Esophagus (tissue), 2 donors: ENCODE measurements around the gene PHACTR1. TPM values are rescaled to one million over a fixed set of nuclear protein-coding genes. Genes with fewer than 3 reads are reported as not detected.

Experiments
- H3K27ac ChIP-seq, 2 donors: one replicate each; pipeline ENCODE4 v1.5.1; 2013; ENCODE audit warnings: low read depth in 2 of 2, mild to moderate bottlenecking in 2 of 2, inconsistent platforms in 1 of 2, low read length in 1 of 2, moderate library complexity in 1 of 2
- H3K27me3 ChIP-seq, 2 donors: one replicate each; pipeline ENCODE4 v1.6.1; 2013; ENCODE audit warnings: low read length in 2 of 2, control low read depth in 1 of 2, mild to moderate bottlenecking in 1 of 2; ENCODE audit not compliant: insufficient read depth in 2 of 2, control insufficient read depth in 1 of 2
- H3K36me3 ChIP-seq, 2 donors: one replicate each; pipeline ENCODE4 v1.6.1; 2013; ENCODE audit warnings: low read length in 1 of 2; ENCODE audit not compliant: control insufficient read depth in 2 of 2, insufficient read depth in 2 of 2
- H3K4me1 ChIP-seq, 2 donors: one replicate each; pipeline ENCODE4 v1.6.1; 2013; ENCODE audit warnings: low read length in 1 of 2; ENCODE audit not compliant: control insufficient read depth in 2 of 2, insufficient read depth in 2 of 2
- H3K4me3 ChIP-seq, 2 donors: one replicate each; pipeline ENCODE4 v1.5.1; 2013; ENCODE audit warnings: low read length in 2 of 2, mild to moderate bottlenecking in 2 of 2, low read depth in 1 of 2, moderate library complexity in 1 of 2
- H3K9me3 ChIP-seq, 2 donors: one replicate each; pipeline ENCODE4 v1.6.1; 2013; ENCODE audit warnings: mild to moderate bottlenecking in 2 of 2, low read depth in 1 of 2, low read length in 1 of 2, moderate library complexity in 1 of 2; ENCODE audit not compliant: control insufficient read depth in 2 of 2, insufficient read depth in 1 of 2
- WGBS, 2 donors: extraction: QIAGEN DNeasy Blood & Tissue Kit; methylation state at CpG; one replicate each; pipeline ENCODE4 v1.1.7; 2013; 5-methylcytosine and 5-hydroxymethylcytosine counted together
- polyA plus RNA-seq, 2 donors: library from polyadenylated mRNA; stranded (reverse); fragments of 200-250 nt; gene quantifications; one replicate each; pipeline ENCODE4 v1.2.3, GENCODE V29; 2013
- donor health status: healthy with polysubstance abuse.
- donor health status: Bipolar disorder and iron deficiency.

Gene PHACTR1
- polyA plus RNA-seq, 2 donors: 0.41 to 0.55 TPM

GRCh38 chr6:13098793-13099570 is 382.4 kb downstream of the PHACTR1 start:
- Histone ChIP-seq H3K4me3 (no peak overlapping the region), H3K4me1 (no peaks in the 10 kb centered on the region), H3K9me3 (no peaks in the 10 kb centered on the region), H3K36me3 (no peaks in the 10 kb centered on the region), H3K27ac (no peak overlapping the region), H3K27me3 (no peaks in the 10 kb centered on the region)
- WGBS, 2 donors: 87 to 88% methylated on average over 5 of the region's 5 CpGs

DNA sequence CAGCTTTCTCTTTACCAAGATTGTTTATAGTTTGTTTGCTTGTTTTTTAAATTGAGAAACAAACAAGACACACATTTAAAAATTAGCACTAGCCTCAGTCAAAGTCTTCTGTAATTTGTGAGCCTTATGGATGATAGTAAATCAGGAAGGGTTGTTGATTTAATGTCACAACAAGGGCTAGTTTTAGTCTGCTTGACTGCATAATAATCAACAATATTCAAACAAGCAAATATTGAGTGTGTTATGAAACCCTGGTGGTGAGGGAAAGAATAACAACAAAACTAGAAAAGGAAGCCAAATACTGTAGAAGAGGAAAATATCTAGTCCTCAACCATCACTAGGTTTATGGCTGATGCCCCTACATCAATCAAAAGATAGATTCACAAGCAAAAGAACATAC is 383.2 kb downstream of the PHACTR1 start:
- Histone ChIP-seq H3K27ac (no peak overlapping the region), H3K9me3 (no peaks in the 10 kb centered on the region), H3K4me1 (no peaks in the 10 kb centered on the region), H3K27me3 (no peaks in the 10 kb centered on the region), H3K36me3 (no peaks in the 10 kb centered on the region), H3K4me3 (no peak overlapping the region)

DNA sequence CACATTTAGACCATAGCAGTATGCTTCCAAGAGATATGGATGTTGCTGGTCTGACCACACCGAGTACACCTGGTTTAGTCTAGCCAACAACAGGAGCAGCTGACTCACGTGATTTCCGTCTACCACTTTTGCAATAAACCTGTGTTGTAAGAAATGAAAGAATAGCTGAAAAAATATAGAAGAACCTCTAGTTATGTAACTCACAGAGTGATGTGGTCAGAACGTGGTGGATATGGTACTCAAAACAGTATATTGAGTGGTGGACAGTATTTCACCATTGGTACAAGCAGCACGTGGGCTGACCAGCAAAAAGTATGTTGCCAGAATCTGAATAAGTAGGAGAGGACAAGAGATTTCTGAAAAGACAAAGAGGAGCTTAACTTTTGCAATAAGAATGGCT is 384.8 kb downstream of the PHACTR1 start:
- no peaks in the 10 kb centered on the region for H3K27me3 ChIP-seq
- no peaks in the 10 kb centered on the region for H3K36me3 ChIP-seq
- no peaks in the 10 kb centered on the region for H3K9me3 ChIP-seq
- no peak overlapping the region for H3K4me3 ChIP-seq
- H3K27ac ChIP-seq: no peak overlapping the region
- H3K4me1 ChIP-seq: no peaks in the 10 kb centered on the region
- WGBS, 2 donors: 82 to 84% methylated on average over 5 of the region's 5 CpGs

DNA sequence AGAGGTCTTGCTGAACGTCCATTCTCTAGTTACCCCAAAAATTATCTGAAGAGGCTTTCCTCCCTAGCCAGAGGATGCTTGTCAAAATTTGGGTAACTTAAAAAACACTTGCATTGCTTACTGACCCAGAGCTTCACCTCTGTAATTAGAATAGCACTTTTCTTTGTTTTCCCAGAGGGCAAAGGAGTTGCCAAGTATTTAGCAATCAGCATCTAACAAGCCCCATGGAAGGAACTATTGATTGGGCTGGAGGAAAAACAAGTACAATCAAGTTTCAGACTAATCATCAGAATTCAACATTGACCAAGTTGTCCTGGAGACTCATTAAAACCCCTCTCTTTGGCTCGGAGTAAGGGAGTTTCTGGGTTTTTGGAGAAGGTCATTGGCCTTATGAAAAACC is 385.4 kb downstream of the PHACTR1 start:
- Histone ChIP-seq H3K4me3 (no peak overlapping the region), H3K36me3 (no peaks in the 10 kb centered on the region), H3K4me1 (no peaks in the 10 kb centered on the region), H3K27me3 (no peaks in the 10 kb centered on the region), H3K9me3 (no peaks in the 10 kb centered on the region), H3K27ac (no peak overlapping the region)
- WGBS, 2 donors: 46% methylated on average over 2 of the region's 2 CpGs

- no peaks in the 10 kb centered on the region for H3K27me3 ChIP-seq
- no peaks in the 10 kb centered on the region for H3K9me3 ChIP-seq
- H3K4me1 ChIP-seq: no peaks in the 10 kb centered on the region
- H3K4me3 ChIP-seq: no peak overlapping the region
- H3K36me3 ChIP-seq: no peaks in the 10 kb centered on the region
- no peak overlapping the region for H3K27ac ChIP-seq
These were observed 386.6 kb downstream of the PHACTR1 start for GRCh38 chr6:13103169-13103568.

DNA sequence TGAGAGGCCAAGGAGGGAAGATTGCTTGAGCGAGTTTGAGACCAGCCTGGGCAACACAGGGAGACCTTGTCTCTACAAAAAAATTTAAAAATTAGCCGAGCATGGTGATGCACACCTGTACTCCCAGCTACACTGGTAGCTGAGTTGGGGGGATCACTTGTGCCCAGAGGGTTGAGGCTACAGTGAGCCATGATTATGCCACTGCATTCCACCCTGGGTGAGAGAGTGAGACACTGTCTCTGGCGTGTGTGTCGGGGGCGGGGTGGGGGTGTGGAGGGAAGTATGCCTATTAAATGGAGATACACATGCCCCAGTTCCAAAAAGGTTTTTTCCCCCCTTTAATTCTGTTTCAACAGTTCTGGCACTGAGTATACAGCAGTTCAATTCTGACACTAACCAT is 388.6 kb downstream of the PHACTR1 start:
- 92 to 95% methylated on average over 5 of the region's 5 CpGs for WGBS, 2 donors
- H3K27ac ChIP-seq: no peak overlapping the region
- no peaks in the 10 kb centered on the region for H3K36me3 ChIP-seq
- no peaks in the 10 kb centered on the region for H3K9me3 ChIP-seq
- no peaks in the 10 kb centered on the region for H3K4me1 ChIP-seq
- H3K4me3 ChIP-seq: no peak overlapping the region
- no peaks in the 10 kb centered on the region for H3K27me3 ChIP-seq

- H3K4me1 ChIP-seq: no peaks in the 10 kb centered on the region
- H3K36me3 ChIP-seq: no peaks in the 10 kb centered on the region
- no peak overlapping the region for H3K27ac ChIP-seq
- no peaks in the 10 kb centered on the region for H3K9me3 ChIP-seq
- H3K27me3 ChIP-seq: no peaks in the 10 kb centered on the region
- no peak overlapping the region for H3K4me3 ChIP-seq
These were observed 396.4 kb downstream of the PHACTR1 start for GRCh38 chr6:13112921-13113320.

DNA sequence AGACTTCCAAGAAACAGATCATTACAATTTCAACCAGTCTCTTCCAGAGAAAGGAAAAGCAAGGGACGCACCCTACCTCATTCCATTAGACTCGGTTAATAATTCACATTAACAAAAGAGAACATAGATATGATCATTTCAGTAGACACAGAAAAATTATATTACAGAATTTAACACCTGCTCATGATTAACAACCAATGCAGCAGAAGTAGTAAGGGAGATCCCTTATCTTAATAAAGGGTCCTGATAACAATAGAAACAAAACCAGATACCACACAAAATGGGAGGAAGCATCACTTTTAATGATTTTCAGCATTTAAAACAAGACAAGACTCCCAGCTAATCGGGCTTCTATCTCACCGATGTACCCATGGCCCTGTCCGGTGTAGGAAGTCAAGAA is 396.8 kb downstream of the PHACTR1 start:
- 74 to 84% methylated on average over 5 of the region's 5 CpGs for WGBS, 2 donors
- no peaks in the 10 kb centered on the region for H3K4me1 ChIP-seq

DNA sequence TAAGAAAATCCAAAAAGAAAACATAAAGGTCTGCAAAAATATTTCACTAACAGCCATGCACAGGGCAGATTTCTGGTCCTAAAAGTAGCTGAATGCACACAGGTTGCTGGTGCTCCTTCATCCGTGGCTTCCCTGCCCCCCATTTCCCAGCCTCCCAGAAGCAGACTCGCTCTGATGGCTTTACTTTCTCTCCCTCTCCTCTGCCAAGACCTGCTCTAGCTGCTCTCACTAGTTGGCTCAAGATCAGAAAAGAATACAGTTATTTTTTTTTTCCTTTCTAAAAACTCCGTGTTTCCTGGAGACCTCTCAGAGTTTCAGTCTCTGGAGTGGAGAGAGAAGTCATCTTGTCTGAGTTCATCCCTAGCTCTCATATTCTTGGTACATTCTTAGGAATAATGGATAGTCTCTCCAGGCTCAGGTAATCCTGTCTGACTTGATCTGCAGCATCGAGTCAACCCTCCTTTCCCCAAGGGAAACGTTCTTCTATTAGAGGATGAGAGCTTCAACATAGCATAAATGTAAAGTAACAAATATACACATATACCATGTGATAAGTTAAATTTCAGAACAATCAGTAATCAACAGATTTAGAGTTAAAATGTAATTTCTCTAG is 397.5 kb downstream of the PHACTR1 start:
- Histone ChIP-seq H3K4me1 (no peaks in the 10 kb centered on the region), H3K27ac (no peak overlapping the region), H3K27me3 (no peaks in the 10 kb centered on the region), H3K9me3 (no peaks in the 10 kb centered on the region), H3K4me3 (no peak overlapping the region), H3K36me3 (no peaks in the 10 kb centered on the region)
- 18 to 23% methylated on average over 5 of the region's 5 CpGs for WGBS, 2 donors

More for the DNA sequence above, 396.8 kb downstream of the PHACTR1 start:
- Histone ChIP-seq H3K27ac (no peak overlapping the region), H3K9me3 (no peaks in the 10 kb centered on the region), H3K36me3 (no peaks in the 10 kb centered on the region), H3K4me3 (no peak overlapping the region), H3K27me3 (no peaks in the 10 kb centered on the region)

GRCh38 chr6:13116155-13116554 is 399.6 kb downstream of the PHACTR1 start:
- Histone ChIP-seq H3K4me3 (no peak overlapping the region), H3K36me3 (no peaks in the 10 kb centered on the region), H3K27me3 (no peaks in the 10 kb centered on the region), H3K9me3 (peaks cover 0 to 2% of the 10 kb centered on the region in 2 donors), H3K27ac (no peak overlapping the region), H3K4me1 (no peaks in the 10 kb centered on the region)
- 88 to 90% methylated on average over 1 of the region's 1 CpG for WGBS, 2 donors
